Hepatocyte (in vitro differentiated cells): Measurements from ENCODE around the gene BICDL2. TPM values are rescaled to one million over a fixed set of nuclear protein-coding genes. Genes with fewer than 3 reads are reported as not detected.

Experiments
- DNase-seq: peaks from one replicate; pipeline ENCODE4 v3.0.0-alpha.2; 2016; ENCODE audit warnings: low spot score
- H2AFZ ChIP-seq: fragments of 200-600 bp; sonication (generic); 2 replicates; pipeline ENCODE4 v1.6.0; 2016; ENCODE audit warnings: antibody characterized with exemption, mild to moderate bottlenecking
- H3K27ac ChIP-seq: fragments of 200-600 bp; sonication (generic); 2 replicates; pipeline ENCODE4 v1.5.1; 2016; ENCODE audit warnings: mild to moderate bottlenecking
- H3K27me3 ChIP-seq: fragments of 200-600 bp; sonication (generic); 2 replicates; pipeline ENCODE4 v1.6.1; 2016
- H3K36me3 ChIP-seq: fragments of 200-600 bp; sonication (generic); replicated peaks from 2 replicates; pipeline ENCODE4 v1.5.1; 2016; ENCODE audit warnings: low read depth; ENCODE audit not compliant: insufficient read depth
- H3K4me1 ChIP-seq: fragments of 200-600 bp; sonication (generic); 2 replicates; pipeline ENCODE4 v1.5.1; 2016; ENCODE audit warnings: mild to moderate bottlenecking, moderate library complexity; ENCODE audit not compliant: insufficient read depth
- H3K4me2 ChIP-seq: fragments of 200-600 bp; sonication (generic); 2 replicates; pipeline ENCODE4 v1.6.0; 2016
- H3K4me3 ChIP-seq: fragments of 200-600 bp; sonication (generic); 2 replicates; pipeline ENCODE4 v1.5.1; 2016; ENCODE audit warnings: mild to moderate bottlenecking
- H3K79me2 ChIP-seq: fragments of 200-600 bp; sonication (generic); 2 replicates; pipeline ENCODE4 v1.6.0; 2017; ENCODE audit warnings: mild to moderate bottlenecking
- H3K9me2 ChIP-seq: fragments of 200-600 bp; sonication (generic); replicated peaks from 2 replicates; pipeline ENCODE4 v1.6.0; 2017; ENCODE audit warnings: mild to moderate bottlenecking; ENCODE audit not compliant: insufficient read depth
- H3K9me3 ChIP-seq: fragments of 200-600 bp; sonication (generic); 2 replicates; pipeline ENCODE4 v1.5.1; 2016; ENCODE audit warnings: low read depth, mild to moderate bottlenecking
- H4K20me1 ChIP-seq: fragments of 200-600 bp; sonication (generic); 2 replicates; pipeline ENCODE4 v1.6.0; 2016; ENCODE audit warnings: mild to moderate bottlenecking; ENCODE audit not compliant: insufficient read depth, poor library complexity, severe bottlenecking
- CTCF ChIP-seq: fragments of 200-600 bp; sonication (generic); IDR thresholded peaks from 2 replicates; pipeline ENCODE4 v1.5.1; 2016; ENCODE audit warnings: antibody characterized with exemption, mild to moderate bottlenecking; ENCODE audit not compliant: poor library complexity
- EZH2 ChIP-seq: fragments of 200-600 bp; sonication (generic); IDR thresholded peaks from 2 replicates; pipeline ENCODE4 v1.6.1; 2016; ENCODE audit warnings: antibody characterized with exemption, mild to moderate bottlenecking, borderline replicate concordance
- EZH2phosphoT487 ChIP-seq: fragments of 200-600 bp; sonication (generic); IDR thresholded peaks from one replicate; pipeline ENCODE4 v1.6.1; 2018; ENCODE audit warnings: antibody characterized with exemption, mild to moderate bottlenecking, low read depth, moderate library complexity; ENCODE audit not compliant: unreplicated experiment, severe bottlenecking
- WGBS: methylation state at CpG from one replicate; pipeline ENCODE4 v1.1.6; 2016; ENCODE audit warnings: low lambda C conversion rate; ENCODE audit errors: missing lambda C conversion rate; 5-methylcytosine and 5-hydroxymethylcytosine counted together
- polyA plus RNA-seq: library from polyadenylated mRNA; unstranded; fragments of >200 nt; fragmentation: Nextera tagmentation; extraction: Ambion mirVana; gene quantifications from 2 replicates; pipeline ENCODE4 v1.2.1, GENCODE V29; 2016
- total RNA-seq: library from RNA; depleted of rRNA; stranded (reverse); fragments of >200 nt; gene quantifications from 2 replicates; pipeline ENCODE4 v1.2.3, GENCODE V29; 2014

BICDL2 gene
- total and polyA plus RNA-seq, 2 experiments from 2014 or later = 12.3 to 12.8 TPM

- Histone ChIP-seq H3K9me2 (no peaks in the 10 kb centered on the region), H3K4me3 (no peak overlapping the region), H3K4me2 (peak overlapping the region; percentile 57), H2AFZ (no peak overlapping the region), H3K27me3 (peaks cover 7% of the 10 kb centered on the region), H3K27ac (no peak overlapping the region), H3K9me3 (no peaks in the 10 kb centered on the region), H3K36me3 (no peaks in the 10 kb centered on the region), H4K20me1 (peaks cover 6% of the 10 kb centered on the region), H3K79me2 (peaks cover 28% of the 10 kb centered on the region), H3K4me1 (peaks cover 25% of the 10 kb centered on the region)
- 79% methylated on average over 13 of the region's 13 CpGs for WGBS
- no peak for DNase-seq
- TF ChIP-seq EZH2 (no peak), EZH2phosphoT487 (no peak), CTCF (no peak)
These were observed 20.8 kb downstream of the BICDL2 start for GRCh38 chr16:3015865-3016521.

- peaks cover 6% of the 10 kb centered on the region for H4K20me1 ChIP-seq
- H3K4me2 ChIP-seq = no peak overlapping the region
- 96% methylated on average over 6 of the region's 6 CpGs for WGBS
- H3K4me1 ChIP-seq = peaks cover 33% of the 10 kb centered on the region
- peaks cover 28% of the 10 kb centered on the region for H3K79me2 ChIP-seq
- no peak overlapping the region for H2AFZ ChIP-seq
- peaks cover 7% of the 10 kb centered on the region for H3K27me3 ChIP-seq
- H3K27ac ChIP-seq = no peak overlapping the region
- no peak overlapping the region for H3K4me3 ChIP-seq
- no peak for DNase-seq
- no peaks in the 10 kb centered on the region for H3K9me2 ChIP-seq
- H3K9me3 ChIP-seq = no peaks in the 10 kb centered on the region
- TF ChIP-seq EZH2phosphoT487 = no peak
- no peak for TF ChIP-seq CTCF
- no peak for TF ChIP-seq EZH2
- no peaks in the 10 kb centered on the region for H3K36me3 ChIP-seq
These were observed 21.8 kb downstream of the BICDL2 start for GRCh38 chr16:3014971-3015370.

GRCh38 chr16:3013998-3014690 lies 22.6 kb downstream of the BICDL2 start:
- Histone ChIP-seq H3K79me2 (peaks cover 21% of the 10 kb centered on the region), H3K27me3 (peaks cover 7% of the 10 kb centered on the region), H2AFZ (no peak overlapping the region), H3K4me3 (no peak overlapping the region), H3K4me1 (peaks cover 33% of the 10 kb centered on the region), H3K9me3 (no peaks in the 10 kb centered on the region), H3K36me3 (no peaks in the 10 kb centered on the region), H4K20me1 (peaks cover 6% of the 10 kb centered on the region), H3K4me2 (peak overlapping the region; percentile 66), H3K9me2 (no peaks in the 10 kb centered on the region), H3K27ac (no peak overlapping the region)
- WGBS = 79% methylated on average over 12 of the region's 12 CpGs
- TF ChIP-seq CTCF (no peak), EZH2phosphoT487 (no peak), EZH2 (no peak)
- no peak for DNase-seq
